ENCODE measurements around the gene MRPL52. TPM values are rescaled to one million over a fixed set of nuclear protein-coding genes. Genes with fewer than 3 reads are reported as not detected.

The MRPL52 gene
- total and polyA plus RNA-seq, 2 of the 13 experiments (the other 11 are each of a cell fraction or from before 2014, with no cell fraction given), result 118 to 329 TPM

GRCh38 chr14:22821193-22822015 is 8.3 kb upstream of the MRPL52 start (continued):
- TF ChIP-seq SMAD9 (CRISPR knock-in tag; IDR thresholded peaks at IDR 0.05) (peak; percentile 98), KDM5A (IDR thresholded peaks at IDR 0.05; ENCODE audit: borderline replicate concordance, low read length) (no peak), MBNL3 (CRISPR knock-in tag; conservative IDR thresholded peaks at IDR 0.05) (no peak), ZNF644 (CRISPR knock-in tag; IDR thresholded peaks at IDR 0.05; ENCODE audit: low read depth) (peak; percentile 67), ZIK1 (CRISPR knock-in tag; IDR thresholded peaks at IDR 0.05; ENCODE audit: borderline replicate concordance, low read depth) (peak; percentile 96; the same call in 1 of the 2 replicates), ZNF274 (CRISPR knock-in tag; IDR thresholded peaks at IDR 0.05) (peak; percentile 97), PITX1 (CRISPR knock-in tag; IDR thresholded peaks at IDR 0.05) (peak; percentile 65), ZNF781 (CRISPR knock-in tag; IDR thresholded peaks at IDR 0.05; ENCODE audit: borderline replicate concordance, not compliant biosample characterization) (no peak), ASH2L (IDR thresholded peaks at IDR 0.05; ENCODE audit: insufficient read length, low read depth, low read length) (no peak), CEBPZ (IDR thresholded peaks at IDR 0.05; ENCODE audit: low read length) (no peak), NAIF1 (CRISPR knock-in tag; IDR thresholded peaks at IDR 0.05; ENCODE audit: borderline replicate concordance) (no peak), CREM (IDR thresholded peaks at IDR 0.05) (no peak), CREM (CRISPR knock-in tag; IDR thresholded peaks at IDR 0.05) (no peak), ZNF597 (CRISPR knock-in tag; IDR thresholded peaks at IDR 0.05) (no peak), BRD4 (CRISPR knock-in tag; IDR thresholded peaks at IDR 0.05) (0 out of 2 replicates have a peak, but pooled peaks have one; percentile 44), RELA (CRISPR knock-in tag; IDR thresholded peaks at IDR 0.05) (0 out of 2 replicates have a peak, but pooled peaks have one; percentile 52), ZNF639 (CRISPR knock-in tag; conservative IDR thresholded peaks at IDR 0.05) (0 out of 2 replicates have a peak, but pooled peaks have one; percentile 77), ZNF563 (CRISPR knock-in tag; IDR thresholded peaks at IDR 0.05) (peak; percentile 94; the same call in 1 of the 2 replicates), HNRNPK (IDR thresholded peaks at IDR 0.05; ENCODE audit: low read depth, low read length, poor library complexity, severe bottlenecking) (no peak), JDP2 (CRISPR knock-in tag; IDR thresholded peaks at IDR 0.05; ENCODE audit: borderline replicate concordance) (no peak), ZNF292 (CRISPR knock-in tag; IDR thresholded peaks at IDR 0.05; ENCODE audit: borderline replicate concordance, low read depth) (peak; percentile 33; the same call in 1 of the 2 replicates), PCBP1 (IDR thresholded peaks at IDR 0.05; ENCODE audit: borderline replicate concordance, low read depth, low read length) (no peak), ZNF549 (CRISPR knock-in tag; IDR thresholded peaks at IDR 0.05) (no peak), ONECUT2 (CRISPR knock-in tag; IDR thresholded peaks at IDR 0.05) (no peak), MED8 (CRISPR knock-in tag; IDR thresholded peaks at IDR 0.05; ENCODE audit: insufficient replicate concordance) (no peak)

All from HepG2 (cell line).